Amniotic epithelial cell (primary cell): ENCODE results near the gene GTF2IRD1.
"Not testable (repeated sequence)": the region's sequence is repeated elsewhere in the genome, so short reads cannot be mapped to it uniquely, and the experiment has no call there.

Source experiments
- DNase-seq: peaks from one replicate; pipeline ENCODE4 v3.0.0-alpha.2; 2010; ENCODE audit warnings: low read depth

The GTF2IRD1 gene

DNA sequence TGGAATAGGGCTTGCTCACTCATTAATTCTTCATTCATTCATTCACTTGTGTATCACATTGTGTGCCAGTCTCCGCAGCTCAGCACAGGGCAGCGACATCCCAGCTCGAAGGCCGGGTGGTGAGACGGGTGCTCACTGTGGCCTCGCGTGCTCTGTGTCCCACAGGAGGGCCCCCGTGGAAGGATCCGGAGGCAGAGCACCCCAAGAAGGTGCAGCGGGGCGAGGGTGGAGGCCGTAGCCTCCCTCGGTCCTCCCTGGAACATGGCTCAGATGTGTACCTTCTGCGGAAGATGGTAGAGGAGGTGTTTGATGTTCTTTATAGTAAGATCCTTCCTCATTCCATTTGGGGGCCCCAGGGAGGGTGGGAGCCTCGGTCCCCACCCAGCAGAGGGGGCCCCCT, 61.6 kb downstream of the GTF2IRD1 start:
- DNase-seq: no peak

DNA sequence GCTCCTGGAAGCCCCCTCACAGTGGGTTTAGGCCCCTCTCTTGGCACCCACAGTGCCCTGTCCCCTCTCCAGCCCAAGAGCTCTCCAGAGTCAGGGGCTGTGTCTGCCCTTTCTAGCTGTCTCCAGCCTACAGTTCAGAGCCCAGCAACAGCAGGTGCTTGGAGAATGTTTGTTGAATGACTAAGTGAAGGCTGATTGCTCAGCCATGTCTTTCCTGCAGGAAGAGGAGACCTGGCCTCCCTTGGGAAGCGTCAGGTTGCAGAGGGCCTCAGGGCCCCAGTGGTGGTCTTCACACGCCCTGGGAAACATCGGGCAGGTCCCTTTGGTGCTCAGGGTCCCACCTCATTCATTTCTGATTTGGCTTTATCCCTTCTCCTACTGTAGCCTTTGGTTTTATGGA, 62.5 kb downstream of the GTF2IRD1 start:
- no peak for DNase-seq

DNA sequence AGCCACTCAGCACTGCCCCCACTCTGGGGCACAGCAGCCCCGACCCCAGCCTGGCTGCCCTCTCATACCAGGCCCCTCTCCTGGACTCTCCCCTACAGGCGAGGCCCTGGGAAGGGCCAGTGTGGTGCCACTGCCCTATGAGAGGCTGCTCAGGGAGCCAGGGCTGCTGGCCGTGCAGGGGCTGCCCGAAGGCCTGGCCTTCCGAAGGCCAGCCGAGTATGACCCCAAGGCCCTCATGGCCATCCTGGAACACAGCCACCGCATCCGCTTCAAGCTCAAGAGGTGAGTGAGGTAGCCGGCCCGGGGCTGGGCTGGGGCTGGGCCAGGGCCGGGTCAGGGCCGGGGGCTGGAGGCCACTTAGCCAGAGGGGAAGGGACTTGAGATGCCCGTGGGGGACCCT, 64.3 kb downstream of the GTF2IRD1 start:
- no peak for DNase-seq

DNA sequence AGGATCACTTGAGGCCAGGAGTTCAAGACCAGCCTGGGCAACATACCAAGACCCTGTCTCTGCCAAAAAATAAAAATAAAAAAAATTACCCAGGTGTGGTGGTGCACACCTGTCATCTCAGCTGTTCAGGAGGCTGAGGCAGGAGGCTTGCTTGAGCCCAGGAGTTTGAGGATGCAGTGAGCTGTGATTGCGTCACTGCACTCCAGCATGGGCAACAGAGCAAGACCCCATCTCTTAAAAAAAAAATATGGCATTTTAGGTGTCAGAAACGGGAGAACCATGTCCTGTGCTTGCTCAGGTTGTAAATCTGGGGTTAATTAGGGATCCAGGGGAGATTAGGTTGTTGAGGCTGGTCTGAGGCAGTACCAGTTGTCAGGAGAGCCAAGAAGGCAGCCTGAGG, 64.9 kb downstream of the GTF2IRD1 start:
- DNase-seq: no peak

DNA sequence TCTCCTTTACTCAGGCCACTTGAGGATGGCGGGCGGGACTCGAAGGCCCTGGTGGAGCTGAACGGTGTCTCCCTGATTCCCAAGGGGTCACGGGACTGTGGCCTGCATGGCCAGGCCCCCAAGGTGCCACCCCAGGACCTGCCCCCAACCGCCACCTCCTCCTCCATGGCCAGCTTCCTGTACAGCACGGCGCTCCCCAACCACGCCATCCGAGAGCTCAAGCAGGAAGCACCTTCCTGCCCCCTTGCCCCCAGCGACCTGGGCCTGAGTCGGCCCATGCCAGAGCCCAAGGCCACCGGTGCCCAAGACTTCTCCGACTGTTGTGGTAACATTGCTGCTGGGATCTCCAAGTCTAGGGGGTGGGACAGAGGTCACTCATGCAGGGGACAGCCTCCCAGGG, 65.7 kb downstream of the GTF2IRD1 start:
- no peak for DNase-seq

DNA sequence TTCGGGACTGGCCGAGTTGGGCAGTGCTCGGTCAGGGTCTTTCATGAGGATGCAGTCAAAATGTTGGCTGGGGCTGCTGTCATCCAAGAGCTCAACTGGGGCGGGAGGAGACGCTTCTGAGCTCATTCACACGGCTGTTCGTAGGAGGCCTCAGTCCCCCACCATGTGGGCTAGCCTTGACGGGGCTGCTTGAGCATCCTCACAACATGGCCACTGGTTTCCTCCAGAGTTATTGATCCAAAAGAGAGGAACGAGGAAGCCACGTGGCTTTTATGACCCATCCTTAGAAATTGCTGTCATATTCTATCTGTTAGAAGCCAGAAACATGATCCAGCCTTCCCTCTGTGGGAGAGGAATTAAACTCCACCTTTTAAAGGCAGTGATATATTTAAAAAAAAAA, 68.1 kb downstream of the GTF2IRD1 start:
- peak; percentile 5 for DNase-seq

DNA sequence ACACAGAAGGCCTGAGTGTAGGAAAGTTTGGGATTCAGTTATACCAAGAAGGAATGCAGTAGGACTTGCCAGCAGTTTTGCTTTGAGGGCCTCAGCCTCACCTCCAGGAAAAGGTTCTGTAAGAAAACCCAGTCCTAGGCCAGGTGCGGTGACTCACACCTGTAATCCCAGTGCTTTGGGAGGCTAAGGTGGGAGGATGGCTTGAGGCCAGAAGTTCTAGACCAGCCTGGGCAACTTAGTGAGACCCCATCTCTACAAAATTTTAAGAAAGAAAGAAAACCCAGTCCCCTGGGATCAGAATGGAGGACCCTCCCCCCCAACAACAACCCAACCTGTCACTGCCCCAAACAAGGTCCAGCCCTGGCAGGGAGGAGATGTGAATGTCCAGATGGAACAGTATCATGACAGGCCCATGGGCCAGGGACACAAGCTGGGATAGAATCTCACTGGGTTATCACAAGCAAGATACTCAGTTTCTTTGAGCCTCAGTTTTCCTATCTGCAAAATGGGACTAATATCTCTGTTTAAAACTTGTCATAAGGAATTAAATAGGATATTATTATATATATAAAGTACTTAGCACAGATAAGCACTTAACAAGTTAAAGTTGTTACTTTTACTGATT, 68.7 kb downstream of the GTF2IRD1 start:
- no peak for DNase-seq

DNA sequence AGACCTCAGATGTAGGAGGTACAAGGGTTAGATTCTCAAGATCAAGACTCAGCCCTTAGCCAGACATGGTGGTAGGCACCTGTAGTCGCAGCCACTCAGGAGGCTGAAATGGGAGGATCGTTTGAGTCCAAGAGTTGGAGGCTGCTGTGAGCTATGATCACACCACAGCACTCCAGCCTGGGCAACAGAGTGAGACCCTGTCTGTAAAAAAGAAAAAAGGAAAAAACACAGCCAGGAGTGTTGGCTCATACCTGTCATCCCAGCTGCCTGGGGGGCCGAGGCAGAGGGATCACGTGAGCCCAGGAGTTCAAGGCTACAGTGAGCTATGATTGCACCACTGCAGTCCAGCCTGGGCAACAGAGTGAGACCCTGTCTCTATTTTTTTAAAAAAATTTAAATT, 69.3 kb downstream of the GTF2IRD1 start:
- DNase-seq: no peak

DNA sequence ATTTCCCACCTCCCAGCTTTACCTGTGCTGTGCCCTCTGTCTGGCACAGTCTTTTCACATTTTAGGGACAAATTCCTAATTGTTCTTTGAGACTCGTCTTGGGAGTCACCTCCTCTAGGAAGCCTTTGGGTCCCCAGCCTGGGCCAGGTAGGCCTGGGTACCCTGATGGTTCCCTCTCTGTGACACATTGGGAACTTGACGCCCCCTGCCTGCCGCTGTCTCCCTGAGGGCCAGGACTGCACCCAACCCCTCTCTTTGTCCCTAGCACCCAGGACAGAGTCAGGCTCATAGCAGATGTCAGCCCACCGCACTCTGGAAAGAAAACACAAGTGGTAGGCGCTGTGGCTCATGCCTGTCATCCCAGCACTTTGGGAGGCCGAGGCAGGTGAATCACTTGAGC, 71.4 kb downstream of the GTF2IRD1 start:
- DNase-seq: no peak

DNA sequence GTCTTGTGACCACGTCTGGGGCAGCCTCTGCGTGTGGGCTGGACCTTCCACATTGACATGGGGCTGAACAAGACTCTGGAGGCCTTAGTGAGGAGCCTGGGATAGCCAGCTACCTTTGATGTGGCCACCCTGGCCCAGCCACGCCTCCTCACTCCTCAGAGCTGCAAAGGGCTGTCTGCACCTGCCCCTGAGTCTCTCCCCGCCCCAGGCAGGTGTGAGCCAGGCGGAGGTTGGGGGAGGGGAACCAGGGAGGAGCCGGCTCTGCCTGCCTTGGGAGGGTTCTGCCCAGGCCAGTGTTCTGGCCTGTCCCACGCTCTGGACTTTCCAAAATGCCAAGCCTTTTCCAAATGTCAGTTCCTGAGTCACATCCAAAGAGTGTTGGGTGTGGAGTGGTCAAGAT, 72.2 kb downstream of the GTF2IRD1 start:
- DNase-seq: no peak

DNA sequence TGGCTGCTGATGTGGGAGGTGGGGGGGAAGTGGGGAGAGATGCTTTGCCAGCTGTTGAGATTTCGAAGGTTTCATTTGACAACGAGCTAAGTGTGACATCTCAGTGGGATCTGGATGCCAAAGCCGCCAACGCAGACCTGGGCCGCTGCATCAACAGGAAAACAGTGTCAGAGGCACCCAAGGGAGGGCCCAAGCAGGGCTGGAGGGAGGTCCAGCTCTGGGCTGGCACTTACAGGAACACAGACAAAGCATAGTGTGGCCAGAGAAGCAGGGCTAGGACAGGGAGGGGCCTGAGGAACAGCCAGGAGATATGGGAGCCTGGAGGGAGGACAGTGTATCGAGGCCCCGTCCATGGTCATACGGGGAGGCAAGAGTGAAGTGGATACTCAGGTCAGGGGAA, 73.1 kb downstream of the GTF2IRD1 start:
- DNase-seq: no peak

DNA sequence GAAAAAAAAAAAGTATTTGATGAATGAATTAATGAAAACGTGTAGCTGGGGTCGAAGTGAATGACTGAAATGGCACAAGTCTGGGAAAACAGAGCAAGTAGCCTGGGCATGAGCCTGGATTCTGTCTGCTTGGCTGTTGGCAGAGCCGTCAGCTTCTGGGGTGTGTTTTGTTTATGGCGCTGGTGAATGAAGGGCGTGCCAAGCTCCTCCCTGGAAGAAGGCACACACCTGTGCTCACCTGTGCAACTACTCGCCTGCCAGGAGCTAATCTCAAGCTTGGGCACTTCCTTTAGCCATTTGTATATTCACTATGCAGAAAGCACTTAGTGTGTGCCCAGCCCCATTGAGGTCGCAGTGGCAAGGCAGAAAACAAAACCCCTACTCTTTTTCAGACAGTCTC, 74.1 kb downstream of the GTF2IRD1 start:
- DNase-seq: no peak

DNA sequence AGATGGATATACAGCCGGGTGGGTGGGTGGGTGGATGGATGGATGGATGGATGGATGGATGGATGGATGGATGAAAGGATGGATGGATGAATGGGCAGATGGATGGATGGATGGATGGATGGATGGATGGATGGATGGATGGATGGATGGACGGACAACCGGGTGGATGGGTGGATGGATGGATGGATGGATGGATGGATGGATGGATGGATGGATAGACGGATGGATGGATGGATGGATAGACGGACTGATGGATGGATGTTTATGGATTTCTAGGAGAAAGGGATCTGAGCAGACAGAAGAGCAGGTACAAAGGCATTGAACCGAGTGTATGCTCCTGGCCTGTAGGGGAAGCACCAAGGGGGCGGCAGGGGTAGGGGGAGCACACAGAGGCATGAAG, 75.1 kb downstream of the GTF2IRD1 start:
- DNase-seq: not testable (repeated sequence)

DNA sequence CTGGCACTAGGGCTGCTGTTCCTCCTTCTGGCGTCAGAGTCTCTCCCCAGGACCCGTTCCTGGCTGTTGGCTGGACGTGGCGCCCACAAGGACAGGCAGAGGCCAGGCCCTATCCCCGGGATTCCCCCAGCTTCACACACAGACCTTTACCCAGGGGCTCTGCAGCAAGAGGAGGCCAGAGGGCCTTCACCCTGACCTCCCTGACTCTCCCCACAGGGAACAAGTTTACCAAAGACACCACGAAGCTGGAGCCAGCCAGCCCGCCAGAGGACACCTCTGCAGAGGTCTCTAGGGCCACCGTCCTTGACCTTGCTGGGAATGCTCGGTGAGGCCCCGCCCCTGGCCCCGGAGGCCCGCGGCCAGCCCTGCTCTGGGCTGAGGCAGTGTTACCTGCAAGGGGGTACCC, 82.2 kb downstream of the GTF2IRD1 start:
- no peak for DNase-seq

DNA sequence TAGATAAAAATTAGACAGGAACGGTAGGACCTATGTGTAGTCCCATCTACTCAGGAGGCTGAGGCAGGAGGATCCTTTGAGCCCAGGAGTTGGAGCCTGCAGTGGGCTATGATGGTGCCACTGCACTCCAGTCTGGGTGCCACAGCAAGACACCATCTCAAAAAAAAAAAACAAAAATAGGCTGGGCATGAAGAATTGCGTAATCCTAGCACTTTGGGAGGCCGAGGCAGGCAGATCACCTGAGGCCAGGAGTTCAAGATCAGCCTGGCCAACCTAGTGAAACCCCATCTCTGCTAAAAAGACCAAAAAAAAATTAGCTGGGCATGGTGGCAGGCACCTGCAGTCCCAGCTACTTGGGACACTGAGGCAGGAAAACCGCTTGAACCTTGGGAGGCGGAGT, 88.2 kb downstream of the GTF2IRD1 start:
- DNase-seq: not testable (repeated sequence)

DNA sequence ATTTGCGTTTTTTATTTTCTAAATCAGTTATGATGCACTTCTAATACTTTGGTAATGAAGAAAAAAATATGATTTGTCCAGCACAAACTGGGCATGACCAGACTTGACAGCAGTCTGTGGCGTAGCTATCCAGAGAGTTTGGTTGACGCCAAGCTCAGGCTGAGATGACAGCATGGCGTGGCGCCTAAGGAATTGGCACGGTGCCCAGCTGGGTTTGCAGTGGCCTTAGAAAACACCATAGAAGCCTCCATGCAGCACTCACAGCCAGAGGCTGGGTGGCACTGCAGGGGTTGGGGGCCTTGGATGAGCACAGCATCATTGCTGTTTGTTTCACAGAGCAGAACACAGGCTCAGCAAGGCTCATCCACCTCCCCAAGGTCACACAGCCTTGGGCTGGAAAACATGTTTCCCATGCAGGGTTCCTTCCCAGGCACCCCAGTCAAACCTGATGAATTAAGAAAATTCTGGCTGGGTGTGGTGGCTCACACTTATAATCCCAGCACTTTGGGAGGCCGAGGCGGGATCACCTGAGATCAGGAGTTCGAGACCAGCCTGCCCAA, 88.9 kb downstream of the GTF2IRD1 start:
- DNase-seq: no peak

DNA sequence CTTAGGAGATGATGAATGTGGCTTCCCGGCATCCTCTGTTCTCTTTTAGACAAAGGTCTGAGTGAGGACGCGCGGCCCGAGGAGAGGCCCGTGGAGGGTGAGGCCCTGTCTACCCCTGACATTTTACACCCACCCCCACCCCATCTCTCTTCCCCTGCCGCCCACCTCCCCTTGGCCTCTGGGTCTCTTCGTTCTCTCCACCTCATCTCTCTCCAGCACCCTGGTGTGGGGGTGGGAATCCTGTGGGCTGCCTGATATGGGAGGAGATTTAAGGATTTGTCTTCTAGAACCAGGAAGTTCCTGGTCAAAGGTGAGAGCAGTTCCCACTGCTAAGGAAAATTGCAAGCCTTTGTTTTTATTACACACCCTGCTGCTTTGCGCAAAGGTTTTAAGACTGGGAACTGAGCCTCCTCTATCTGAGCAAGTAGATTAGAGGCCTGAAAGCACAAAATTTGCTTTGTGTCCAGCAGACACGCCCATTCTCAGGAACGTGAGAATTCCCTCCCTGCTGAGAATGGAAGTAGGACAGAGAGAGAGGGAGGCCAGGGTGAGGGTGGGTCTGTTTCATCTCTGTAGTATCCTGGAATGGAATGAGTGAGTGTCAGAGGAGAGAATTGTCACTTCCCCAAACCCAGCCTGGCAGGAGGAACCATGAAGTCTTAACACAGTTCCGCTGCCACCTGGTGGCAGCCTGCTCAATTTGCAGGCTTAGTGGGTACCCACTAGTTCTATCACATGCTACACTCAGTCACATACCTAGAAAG, 91.2 kb downstream of the GTF2IRD1 start:
- DNase-seq: peak; percentile 59

DNA sequence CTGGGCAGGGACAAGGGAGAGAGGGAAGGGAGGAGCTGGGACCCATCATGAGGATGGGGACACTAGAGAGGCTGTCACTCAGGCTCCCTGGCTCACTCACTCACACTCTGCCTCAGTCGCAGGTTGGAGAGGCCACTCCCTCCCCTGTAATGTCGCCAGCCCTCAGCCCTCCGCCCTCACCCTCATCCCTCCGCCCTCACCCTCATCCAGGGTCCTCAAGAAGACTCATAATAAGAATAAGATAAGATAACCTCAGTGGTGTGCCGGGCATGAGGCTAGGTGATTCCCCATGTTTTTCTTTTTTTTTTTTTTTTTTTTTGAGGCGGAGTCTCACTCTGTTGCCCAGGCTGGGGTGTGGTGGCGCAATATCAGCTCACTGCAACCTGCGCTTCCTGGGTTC, 92.2 kb downstream of the GTF2IRD1 start:
- DNase-seq: no peak

DNA sequence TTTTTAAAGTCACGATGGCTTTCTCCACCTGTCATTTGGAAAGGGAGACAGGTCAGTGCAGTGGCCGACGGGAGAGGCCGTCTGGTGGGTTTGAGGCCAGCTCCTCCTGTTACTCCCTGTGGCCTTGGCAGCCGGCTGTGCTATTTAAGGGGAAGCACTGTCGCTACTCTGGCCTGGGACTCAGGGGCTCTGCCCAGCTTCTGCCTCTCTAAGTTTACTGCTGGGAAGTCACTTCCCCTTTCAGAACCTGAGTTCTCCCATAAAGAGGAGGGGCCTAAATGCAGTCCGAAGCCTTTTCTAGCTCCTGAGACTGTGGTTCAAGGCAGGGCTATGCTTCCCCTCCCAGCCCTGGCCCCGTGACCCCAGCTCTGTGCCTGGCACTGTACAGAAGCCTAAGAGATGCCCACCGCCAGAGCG, 99.9 kb downstream of the GTF2IRD1 start:
- not testable (repeated sequence) for DNase-seq

DNA sequence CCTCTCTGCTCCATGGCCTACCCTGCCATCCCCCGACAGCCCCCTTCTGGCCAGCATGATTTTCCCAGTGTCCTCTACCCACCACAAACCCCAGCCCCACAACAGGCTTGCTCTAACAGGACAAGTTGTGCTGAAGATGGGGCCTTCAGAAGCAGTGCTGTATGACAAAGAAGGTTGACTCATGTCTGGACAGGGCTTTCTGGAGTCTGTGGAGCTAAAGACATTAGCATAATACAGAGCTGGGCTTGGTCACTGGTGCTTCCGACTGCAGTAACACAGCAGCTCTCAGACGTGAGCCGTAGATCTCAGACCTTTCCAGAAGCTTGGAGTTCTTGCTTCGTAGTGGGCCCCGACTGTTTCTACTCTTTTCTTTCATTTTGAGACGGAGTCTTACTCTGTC, 100.5 kb downstream of the GTF2IRD1 start:
- DNase-seq: peak; percentile 39

DNA sequence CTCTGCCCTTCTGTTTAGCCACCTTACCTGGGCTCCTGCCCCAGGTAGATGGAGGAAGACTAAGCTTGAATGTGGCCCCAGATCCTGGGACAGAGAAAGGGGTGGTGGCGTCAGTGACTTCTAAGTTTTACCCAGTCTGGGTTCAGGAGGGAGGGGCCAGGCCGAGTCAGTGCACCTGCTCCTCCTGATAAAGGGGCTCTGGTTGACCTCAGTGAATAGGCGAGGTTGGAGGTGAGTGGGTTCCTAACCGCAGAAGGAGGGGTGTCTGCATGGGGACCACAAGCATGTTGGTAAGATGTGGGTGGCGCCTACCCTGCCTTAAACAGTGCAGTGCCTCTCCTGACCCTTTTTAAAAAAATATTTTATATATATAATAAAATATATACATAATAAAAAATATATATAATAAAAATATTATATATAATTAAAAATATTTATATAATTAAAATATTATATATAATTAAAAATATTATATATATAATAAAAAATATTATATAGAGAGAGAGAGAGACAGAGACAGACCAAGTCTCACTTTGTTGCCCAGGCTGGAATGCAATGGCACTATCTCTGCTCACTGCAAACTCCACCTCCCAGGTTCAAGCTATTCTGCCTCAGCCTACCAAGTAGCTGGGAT, 106.5 kb downstream of the GTF2IRD1 start:
- DNase-seq: no peak

DNA sequence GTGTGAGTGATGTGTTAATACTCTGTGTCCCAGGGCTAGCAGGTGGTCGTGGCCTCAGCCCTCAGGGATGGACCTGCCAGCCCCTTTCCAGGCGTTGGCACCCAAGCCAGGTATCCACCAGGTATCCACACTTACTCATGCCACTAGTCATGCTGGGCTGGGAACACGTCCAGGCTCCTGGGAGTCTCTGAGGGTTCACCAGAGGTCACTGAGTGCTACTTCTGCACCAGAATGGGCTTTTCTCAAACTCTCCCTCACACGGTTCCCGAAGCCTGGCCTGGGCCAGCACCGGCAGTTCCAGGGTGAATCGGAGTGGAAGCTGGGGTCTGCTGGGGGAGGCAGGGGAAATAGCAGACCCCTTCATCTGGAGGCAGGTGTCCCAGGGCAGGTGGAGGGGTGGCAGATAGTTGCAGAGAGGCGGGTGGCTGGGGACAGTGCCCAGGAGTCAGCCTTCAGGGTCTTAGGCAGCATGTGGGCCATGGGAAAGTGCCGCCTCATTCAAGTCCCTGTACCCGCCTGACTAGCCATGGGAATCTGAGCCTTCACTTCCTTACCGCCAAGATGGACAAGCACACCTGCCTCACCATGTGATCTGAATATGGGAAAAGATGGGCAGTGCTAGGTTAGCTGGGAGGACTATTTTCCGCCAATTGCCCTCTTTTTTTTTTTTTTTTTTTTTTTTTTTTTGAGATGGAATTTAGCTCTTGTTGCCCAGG, 108.3 kb downstream of the GTF2IRD1 start:
- DNase-seq: no peak
